ENCODE data around the gene LOXL3.
"Not testable (repeated sequence)": the region's sequence is repeated elsewhere in the genome, so short reads cannot be mapped to it uniquely, and the experiment has no call there.

LOXL3 gene

GRCh38 chr2:74500578-74500946 lies 53.2 kb downstream of the LOXL3 start:
- in situ Hi-C loops (cut with HindIII; ENCODE audit: low pct_ligation_motif_present, low pct_unique_long_range_greater_than_20kb, low sequenced_read_pairs), result no loop called here
- no peak for DNase-seq

GRCh38 chr2:74499940-74500577 lies 53.7 kb downstream of the LOXL3 start:
- in situ Hi-C loops (cut with HindIII; ENCODE audit: low pct_ligation_motif_present, low pct_unique_long_range_greater_than_20kb, low sequenced_read_pairs), result no loop called here
- no peak for DNase-seq

GRCh38 chr2:74499267-74499939 lies 54.3 kb downstream of the LOXL3 start, which contains the start of gene LBX2:
LBX2 (minus strand) TSS chr2:74499603; CDS start chr2:74499537, 66 bp downstream.
- in situ Hi-C loops (cut with HindIII; ENCODE audit: low pct_ligation_motif_present, low pct_unique_long_range_greater_than_20kb, low sequenced_read_pairs), result no loop called here

GRCh38 chr2:74498500-74499266 lies 55.1 kb downstream of the LOXL3 start:
- no peak for DNase-seq
- in situ Hi-C loops (cut with HindIII; ENCODE audit: low pct_ligation_motif_present, low pct_unique_long_range_greater_than_20kb, low sequenced_read_pairs), result no loop called here

More at GRCh38 chr2:74499267-74499939, 54.3 kb downstream of the LOXL3 start, which contains the start of gene LBX2:
- no peak for DNase-seq

DNA sequence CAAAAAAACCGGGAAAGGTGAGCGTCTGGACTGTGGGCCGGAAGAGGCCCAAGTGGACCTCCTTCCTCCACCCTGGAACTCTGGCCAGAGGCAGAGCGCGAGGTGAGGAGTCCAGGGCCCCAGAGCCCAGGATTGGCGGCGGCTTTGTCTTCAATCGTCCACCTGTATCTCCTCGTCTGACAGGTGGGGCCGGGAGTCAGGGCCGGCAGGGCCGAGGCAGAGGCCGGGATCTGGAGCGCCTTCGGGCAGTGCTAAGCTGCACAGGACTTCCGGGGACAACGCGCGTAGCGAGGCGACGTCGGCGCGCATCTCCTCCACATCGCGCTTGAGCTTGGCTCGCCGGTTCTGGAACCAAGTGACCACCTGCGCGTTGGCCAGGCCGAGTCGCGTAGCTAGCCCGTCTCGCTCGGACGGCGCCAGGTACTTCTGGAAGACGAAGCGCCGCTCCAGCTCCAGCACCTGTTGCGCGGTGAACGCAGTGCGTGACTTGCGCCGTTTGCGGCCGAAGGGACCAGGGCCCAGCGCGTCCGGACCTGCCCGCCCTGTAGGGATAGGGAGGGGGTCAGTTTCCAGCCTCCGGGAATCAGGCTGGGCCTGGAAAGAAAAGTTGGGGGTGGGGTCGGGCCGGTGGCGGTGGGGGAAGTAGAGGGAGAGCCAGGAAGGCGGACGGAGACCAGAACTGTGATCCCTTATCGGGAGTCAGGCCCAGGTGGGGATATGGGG lies 55.8 kb downstream of the LOXL3 start:
- no peak for DNase-seq
- in situ Hi-C loops (cut with HindIII; ENCODE audit: low pct_ligation_motif_present, low pct_unique_long_range_greater_than_20kb, low sequenced_read_pairs), result no loop called here

DNA sequence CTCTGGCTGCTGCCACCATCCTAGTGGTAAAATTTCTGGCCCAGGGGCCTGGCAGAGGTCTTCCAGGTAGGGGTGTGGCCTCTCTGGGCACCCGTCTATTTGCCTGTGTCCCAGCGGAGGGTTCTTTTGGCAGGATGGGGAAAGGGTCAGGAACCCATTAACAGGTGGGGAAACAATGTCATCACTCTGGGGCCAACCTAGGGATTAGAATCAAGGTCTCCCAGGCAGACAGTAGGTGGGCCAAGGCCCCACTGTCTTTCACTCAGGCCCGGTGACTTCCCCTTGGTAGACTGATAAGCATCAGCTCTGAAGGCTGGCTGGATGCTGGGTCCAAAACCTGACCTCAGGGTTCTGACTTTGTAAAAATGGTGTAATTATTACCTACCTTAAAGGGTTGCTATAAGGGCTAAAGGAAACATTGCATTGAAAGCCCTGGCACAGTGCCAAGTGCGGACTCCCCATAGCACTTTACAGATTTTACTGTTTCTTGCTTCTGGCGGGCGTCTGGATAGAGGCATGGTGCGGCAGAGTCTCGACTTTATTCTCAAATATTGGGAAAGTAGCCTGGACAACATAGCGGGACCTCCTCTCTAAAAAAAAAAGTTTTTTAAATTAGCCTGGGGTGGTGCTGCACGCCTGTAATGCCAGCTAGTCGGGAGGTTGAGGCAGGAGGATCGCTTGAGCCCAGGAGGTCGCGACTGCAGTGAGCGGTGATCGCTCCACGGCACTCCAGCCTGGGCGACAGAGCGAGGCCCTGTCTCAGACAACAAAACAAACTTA lies 56.6 kb downstream of the LOXL3 start:
- in situ Hi-C loops (cut with HindIII; ENCODE audit: low pct_ligation_motif_present, low pct_unique_long_range_greater_than_20kb, low sequenced_read_pairs), result no loop called here
- DNase-seq, result no peak

- in situ Hi-C loops (cut with HindIII; ENCODE audit: low pct_ligation_motif_present, low pct_unique_long_range_greater_than_20kb, low sequenced_read_pairs), result no loop called here
- no peak for DNase-seq
These were observed 58.3 kb downstream of the LOXL3 start for GRCh38 chr2:74495440-74495839.

DNA sequence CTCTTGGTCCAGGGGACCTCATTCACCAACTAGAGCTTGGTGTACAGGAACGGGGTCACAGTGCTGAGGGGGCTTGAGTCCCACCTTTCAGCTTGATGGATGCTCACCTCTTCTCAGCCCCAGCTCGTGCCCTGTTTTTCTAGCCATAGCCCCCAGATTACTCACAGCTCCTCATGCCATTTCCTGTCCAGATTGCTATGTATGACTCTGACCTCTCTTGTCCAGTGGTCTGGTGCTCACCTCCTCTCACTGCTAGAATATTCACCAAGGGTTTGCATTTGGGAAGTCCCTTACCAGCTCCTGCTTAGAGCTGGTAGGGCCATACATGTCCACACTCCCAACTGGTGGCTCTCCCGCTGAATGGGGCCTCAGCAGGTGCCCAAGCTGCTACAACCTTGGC lies 60.2 kb downstream of the LOXL3 start:
- in situ Hi-C loops (cut with HindIII; ENCODE audit: low pct_ligation_motif_present, low pct_unique_long_range_greater_than_20kb, low sequenced_read_pairs), result no loop called here
- DNase-seq, result no peak

GRCh38 chr2:74491648-74492544 lies 61.8 kb downstream of the LOXL3 start:
- DNase-seq, result no peak
- in situ Hi-C loops (cut with HindIII; ENCODE audit: low pct_ligation_motif_present, low pct_unique_long_range_greater_than_20kb, low sequenced_read_pairs), result no loop called here

DNA sequence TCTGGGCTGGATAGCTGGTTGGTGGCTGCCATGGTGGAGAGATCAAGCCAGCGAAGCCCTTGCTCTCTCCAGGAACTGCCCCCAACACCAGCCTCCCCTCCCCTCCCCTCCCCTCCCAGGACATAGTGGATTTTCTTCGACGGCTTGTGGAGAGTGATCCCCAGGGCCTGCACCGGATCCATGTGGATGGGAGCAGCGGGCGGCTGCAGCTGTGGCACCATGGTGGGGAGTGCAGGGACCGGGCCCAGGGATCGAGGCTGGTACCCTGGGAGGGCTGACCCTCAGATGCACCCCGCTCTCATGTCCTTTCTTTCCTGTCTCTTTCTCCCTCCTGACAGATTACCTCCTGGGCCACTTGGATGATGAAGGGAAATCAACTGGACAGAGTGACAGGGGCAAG lies 63.8 kb downstream of the LOXL3 start:
- in situ Hi-C loops (cut with HindIII; ENCODE audit: low pct_ligation_motif_present, low pct_unique_long_range_greater_than_20kb, low sequenced_read_pairs), result no loop called here
- no peak for DNase-seq

DNA sequence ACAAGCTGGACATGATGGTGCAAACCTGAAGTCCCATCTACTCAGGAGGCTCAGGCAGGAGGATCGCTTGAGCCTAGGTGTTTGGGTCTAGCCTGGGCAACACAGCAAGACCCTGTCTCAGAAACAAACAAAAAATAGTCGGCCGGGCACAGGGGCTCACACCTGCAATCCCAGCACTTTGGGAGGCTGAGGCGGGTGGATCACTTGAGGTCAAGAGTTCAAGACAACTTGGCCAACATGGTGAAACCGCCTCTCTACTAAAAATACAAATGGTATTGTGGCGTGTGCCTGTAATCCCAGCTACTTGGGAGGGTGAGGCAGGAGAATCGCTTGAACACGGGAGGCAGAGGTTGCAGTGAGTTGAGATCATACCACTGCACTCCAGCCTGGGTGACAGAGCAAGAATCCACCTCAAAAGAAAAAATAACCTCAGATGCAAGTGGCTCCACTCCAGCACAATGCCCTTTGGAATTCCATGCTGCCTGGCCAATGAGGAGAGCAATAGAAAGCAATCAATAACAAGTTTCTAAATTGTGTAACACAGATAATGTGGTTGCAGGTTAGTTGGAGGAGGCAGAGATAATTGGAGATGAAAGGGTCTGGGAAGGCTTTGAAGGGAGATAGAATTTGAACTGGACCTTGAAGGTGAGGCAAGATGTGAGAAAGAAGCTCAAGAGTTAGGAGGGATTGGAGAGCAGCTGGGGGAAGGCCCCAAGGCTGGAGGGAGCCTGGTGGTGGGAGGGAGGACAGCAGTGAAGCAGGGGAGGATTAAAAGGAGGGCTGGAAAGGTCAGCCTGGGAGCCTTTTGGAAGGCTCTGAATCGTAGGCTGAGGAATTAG lies 64.9 kb downstream of the LOXL3 start:
- DNase-seq, result no peak
- in situ Hi-C loops (cut with HindIII; ENCODE audit: low pct_ligation_motif_present, low pct_unique_long_range_greater_than_20kb, low sequenced_read_pairs), result no loop called here

DNA sequence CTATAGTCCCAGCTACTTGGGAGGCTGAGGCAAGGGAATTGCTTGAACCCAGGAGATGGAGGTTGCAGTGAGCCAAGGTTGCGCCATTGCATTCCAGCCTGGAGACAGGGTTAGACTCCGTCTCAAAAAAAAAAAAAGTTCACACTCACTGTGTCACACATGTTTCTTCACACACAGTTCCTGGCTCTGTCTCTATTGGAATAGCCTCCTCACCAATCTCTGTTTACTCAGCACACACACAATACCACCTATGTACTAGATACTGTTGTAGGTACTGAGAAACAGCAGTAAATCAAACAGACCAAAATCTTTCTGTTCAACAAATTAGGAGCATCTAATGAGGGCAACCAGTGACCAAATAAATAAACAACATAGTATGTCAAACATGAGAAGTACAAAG lies 67.6 kb downstream of the LOXL3 start:
- in situ Hi-C loops (cut with HindIII; ENCODE audit: low pct_ligation_motif_present, low pct_unique_long_range_greater_than_20kb, low sequenced_read_pairs), result no loop called here
- no peak for DNase-seq

DNA sequence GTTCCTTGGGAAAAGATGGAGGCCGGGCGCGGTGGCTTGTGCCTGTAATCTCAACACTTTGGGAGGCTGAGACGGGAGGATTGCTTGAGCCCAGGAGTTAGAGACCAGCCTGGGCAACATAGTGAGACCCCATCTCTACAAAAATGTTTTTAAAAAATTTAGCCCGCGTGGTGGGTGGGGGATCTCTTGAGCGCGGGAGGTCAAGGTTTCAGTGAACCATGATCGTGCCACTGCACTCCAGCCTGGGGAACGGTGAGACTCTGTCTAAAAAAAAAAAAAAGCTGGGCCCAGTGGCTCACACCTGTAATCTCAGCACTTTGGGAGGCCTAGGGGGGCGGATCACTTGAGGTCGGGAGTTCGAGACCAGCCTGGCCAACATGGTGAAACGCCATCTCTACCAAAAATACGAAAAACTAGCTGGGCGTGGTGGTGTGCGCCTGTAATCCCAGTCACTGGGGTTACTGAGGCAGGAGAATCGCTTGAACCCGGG lies 70.0 kb downstream of the LOXL3 start:
- in situ Hi-C loops (cut with HindIII; ENCODE audit: low pct_ligation_motif_present, low pct_unique_long_range_greater_than_20kb, low sequenced_read_pairs), result not testable (repeated sequence)

GRCh38 chr2:74482801-74483674 lies 70.7 kb downstream of the LOXL3 start, which contains the start of the genes CCDC142 and TTC31:
CCDC142 (minus strand) TSS chr2:74482998; CDS start chr2:74482837, 161 bp downstream.
TTC31 (plus strand) TSS chr2:74483081; CDS start chr2:74483096, 15 bp downstream.
- in situ Hi-C loops (cut with HindIII; ENCODE audit: low pct_ligation_motif_present, low pct_unique_long_range_greater_than_20kb, low sequenced_read_pairs), result no loop called here
- DNase-seq, result peak; percentile 96

More for the DNA sequence above, 70.0 kb downstream of the LOXL3 start:
- DNase-seq, result not testable (repeated sequence)
